H1 (cell line): ENCODE measurements around the gene DOHH. TPM values are rescaled to one million over a fixed set of nuclear protein-coding genes. Genes with fewer than 3 reads are reported as not detected.

Experiments used
- CBX5 ChIP-seq: fragments of 300-800, 300-1000 bp; sonication (generic); IDR thresholded peaks from 2 replicates; pipeline ENCODE4 v1.7.1; 2016; ENCODE audit warnings: antibody characterized with exemption, low read length, low read depth
- CEBPB ChIP-seq: IDR thresholded peaks from 2 replicates; pipeline ENCODE4 v1.6.1; 2012; ENCODE audit warnings: low read depth, low read length
- CHD1 ChIP-seq: IDR thresholded peaks from 2 replicates; pipeline ENCODE4 v1.6.1; 2012; ENCODE audit warnings: low read depth, low read length, improper control_type of control experiment
- CHD2 ChIP-seq: IDR thresholded peaks from 2 replicates; pipeline ENCODE4 v1.6.1; 2012; ENCODE audit warnings: low read length, improper control_type of control experiment
- CREB1 ChIP-seq: IDR thresholded peaks from 2 replicates; pipeline ENCODE4 v1.6.1; 2012; ENCODE audit warnings: inconsistent platforms
- EGR1 ChIP-seq: IDR thresholded peaks from 2 replicates; pipeline ENCODE4 v1.6.1; 2011; ENCODE audit warnings: low read depth, low read length, borderline replicate concordance
- EZH2 ChIP-seq: fragments of 200-600 bp; sonication (generic); IDR thresholded peaks from 2 replicates; pipeline ENCODE4 v1.7.1; 2012; ENCODE audit warnings: low read depth, mild to moderate bottlenecking, moderate library complexity, low read length, inconsistent platforms; ENCODE audit not compliant: severe bottlenecking
- FOSL1 ChIP-seq: IDR thresholded peaks from 2 replicates; pipeline ENCODE4 v1.6.1; 2011; ENCODE audit warnings: mild to moderate bottlenecking, low read depth, low read length, moderate library complexity; ENCODE audit not compliant: insufficient read depth
- HDAC2 ChIP-seq, 2 experiments: fragments of 300-600 bp in 1 of 2; sonication (generic) in 1 of 2; IDR thresholded peaks; 2 replicates each; pipeline ENCODE4 v1.6.1; 2011 to 2012; ENCODE audit warnings: low read depth in 2 of 2, low read length in 2 of 2, mild to moderate bottlenecking in 2 of 2, moderate library complexity in 2 of 2, borderline replicate concordance in 1 of 2, inconsistent platforms in 1 of 2
- NANOG ChIP-seq: IDR thresholded peaks from 2 replicates; pipeline ENCODE4 v1.6.1; 2011; ENCODE audit warnings: low read length, low read depth, mild to moderate bottlenecking, inconsistent platforms; ENCODE audit not compliant: insufficient read depth, poor library complexity, severe bottlenecking
- NRF1 ChIP-seq: IDR thresholded peaks from 2 replicates; pipeline ENCODE4 v1.6.1; 2011; ENCODE audit warnings: mild to moderate bottlenecking, low read depth, low read length, improper control_type of control experiment
- PHF8 ChIP-seq: fragments of 200-600 bp; sonication (generic); conservative IDR thresholded peaks from 2 replicates; pipeline ENCODE4 v1.7.1; 2012; ENCODE audit warnings: low read depth, mild to moderate bottlenecking, inconsistent platforms, low read length, moderate library complexity
- POLR2AphosphoS5 ChIP-seq: IDR thresholded peaks from 2 replicates; pipeline ENCODE4 v1.6.1; 2011; ENCODE audit warnings: low read depth, low read length
- SAP30 ChIP-seq: fragments of 300-600 bp; sonication (generic); IDR thresholded peaks from 2 replicates; pipeline ENCODE4 v1.7.1; 2012; ENCODE audit warnings: low read length, moderate library complexity, mild to moderate bottlenecking, inconsistent platforms; ENCODE audit not compliant: insufficient read depth, insufficient replicate concordance
- SIN3A ChIP-seq, 2 experiments: IDR thresholded peaks in 1 of 2; conservative IDR thresholded peaks in 1 of 2; 2 replicates each; pipeline ENCODE4 v1.6.1; 2011 to 2012; ENCODE audit warnings: low read length in 2 of 2, improper control_type of control experiment in 1 of 2, low read depth in 1 of 2, mild to moderate bottlenecking in 1 of 2
- SP2 ChIP-seq: IDR thresholded peaks from 2 replicates; pipeline ENCODE4 v1.6.1; 2012; ENCODE audit warnings: mild to moderate bottlenecking, low read length, inconsistent platforms
- SP4 ChIP-seq: IDR thresholded peaks from 2 replicates; pipeline ENCODE4 v1.6.1; 2012; ENCODE audit warnings: low read length, inconsistent platforms
- SRF ChIP-seq: IDR thresholded peaks from 2 replicates; pipeline ENCODE4 v1.6.1; 2011; ENCODE audit warnings: mild to moderate bottlenecking, low read depth, low read length, moderate library complexity
- SUZ12 ChIP-seq: fragments of 200-600 bp; sonication (generic); IDR thresholded peaks from 2 replicates; pipeline ENCODE4 v1.6.1; 2012; ENCODE audit warnings: mild to moderate bottlenecking, inconsistent platforms, low read length, moderate library complexity, mixed read lengths
- TAF1 ChIP-seq: IDR thresholded peaks from 2 replicates; pipeline ENCODE4 v1.6.1; 2011; ENCODE audit warnings: mild to moderate bottlenecking, low read depth, low read length
- ZNF274 ChIP-seq: IDR thresholded peaks from 2 replicates; pipeline ENCODE4 v1.7.0; 2012; ENCODE audit warnings: low read length, borderline replicate concordance; ENCODE audit errors: extremely low read depth
- polyA plus RNA-seq, 7 experiments: library from polyadenylated mRNA; depleted of rRNA in 3 of 7; stranded (reverse) in 5 of 7; unstranded in 2 of 7; fragments of >200 nt in 5 of 7; fragments of 200-250 nt in 2 of 7; gene quantifications; 1 replicate in 5 of 7; 2 replicates in 1 of 7; 4 replicates in 1 of 7; pipeline versions ENCODE4 v1.2.1 to v1.2.3, GENCODE V29; 2011 to 2013; ENCODE audit warnings: missing spikeins in 2 of 7, mixed read lengths in 2 of 7
- total RNA-seq: library from RNA; stranded (reverse); fragmentation: NEBNext Ultra II Directional; extraction: Animal tissue kit (Norgen Biotek cat#: 25700); gene quantifications from 2 replicates; pipeline ENCODE4 v1.2.1, GENCODE V29; 2021
- TF ChIP-seq, protein P1 (sequence below): IDR thresholded peaks from 2 replicates; pipeline ENCODE4 v1.6.1; 2011; ENCODE audit warnings: low read depth, mild to moderate bottlenecking, low read length; ENCODE audit not compliant: insufficient read depth
- TF ChIP-seq, protein P2 (sequence below): IDR thresholded peaks from 2 replicates; pipeline ENCODE4 v1.6.1; 2012; ENCODE audit warnings: inconsistent platforms

DOHH gene
- total and polyA plus RNA-seq, 2 of the 8 experiments (the other 6 are each of a cell fraction or from before 2014, with no cell fraction given) = 7.3 to 17.7 TPM

- TF ChIP-seq SIN3A (conservative IDR thresholded peaks at IDR 0.05 in 1 of 2, IDR thresholded peaks at IDR 0.05 in 1 of 2; ENCODE audit: low read depth in 1 of 2, low read length in 2 of 2) = peak; percentile 83 to 92; a peak in 3 of 4 replicates
- TF ChIP-seq EGR1 = peak; percentile 41; the same call in 1 of the 2 replicates
- TF ChIP-seq CBX5 = no peak
- TF ChIP-seq CEBPB = no peak
- peak; percentile 39; the same call in 1 of the 2 replicates for TF ChIP-seq TAF1
- no peak for TF ChIP-seq EZH2
- TF ChIP-seq PHF8 = peak; percentile 28; the same call in 1 of the 2 replicates
- peak; percentile 59; the same call in 1 of the 2 replicates for TF ChIP-seq POLR2AphosphoS5
- TF ChIP-seq SP4 = no peak
- peak; percentile 91 for TF ChIP-seq CREB1
- TF ChIP-seq, protein P1, sequence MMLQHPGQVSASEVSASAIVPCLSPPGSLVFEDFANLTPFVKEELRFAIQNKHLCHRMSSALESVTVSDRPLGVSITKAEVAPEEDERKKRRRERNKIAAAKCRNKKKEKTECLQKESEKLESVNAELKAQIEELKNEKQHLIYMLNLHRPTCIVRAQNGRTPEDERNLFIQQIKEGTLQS = no peak
- no peak for TF ChIP-seq SP2
- TF ChIP-seq SRF = no peak
- no peak for TF ChIP-seq CHD2
- TF ChIP-seq CHD1 = no peak
- TF ChIP-seq NANOG = no peak
- 0 out of 2 replicates have a peak, but pooled peaks have one; percentile 28 for TF ChIP-seq FOSL1
- no peak for TF ChIP-seq ZNF274
- TF ChIP-seq NRF1 = peak; percentile 84
- TF ChIP-seq HDAC2 (IDR thresholded peaks at IDR 0.05; ENCODE audit: borderline replicate concordance in 1 of 2, low read depth in 2 of 2, low read length in 2 of 2) = peak; percentile 93 to 97
- peak; percentile 96 for TF ChIP-seq SAP30
- TF ChIP-seq SUZ12 = peak; percentile 61; the same call in 1 of the 2 replicates
- TF ChIP-seq, protein P2, sequence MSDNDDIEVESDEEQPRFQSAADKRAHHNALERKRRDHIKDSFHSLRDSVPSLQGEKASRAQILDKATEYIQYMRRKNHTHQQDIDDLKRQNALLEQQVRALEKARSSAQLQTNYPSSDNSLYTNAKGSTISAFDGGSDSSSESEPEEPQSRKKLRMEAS = no peak; the same call in 1 of the 2 replicates
These were observed 5.3 kb upstream of the DOHH start, which contains the start of gene FZR1 (continued) for GRCh38 chr19:3505598-3506383.
